SK-N-SH (cell line): ENCODE results near the gene ANKDD1A. TPM values are rescaled to one million over a fixed set of nuclear protein-coding genes. Genes with fewer than 3 reads are reported as not detected.

Experiments used
- EP300 ChIP-seq, 2 experiments: IDR thresholded peaks; 2 replicates each; pipeline versions ENCODE4 v1.4.0 to v1.6.1; 2012; ENCODE audit warnings: borderline replicate concordance in 1 of 2, low read depth in 1 of 2, low read length in 1 of 2
- FOSL2 ChIP-seq: IDR thresholded peaks from 2 replicates; pipeline ENCODE4 v1.4.0; 2012; ENCODE audit warnings: low read depth, mild to moderate bottlenecking, moderate library complexity, borderline replicate concordance
- FOXJ3 ChIP-seq: sonication (generic); formaldehyde crosslinking; IDR thresholded peaks from 2 replicates; pipeline ENCODE4 v1.5.1; 2020; ENCODE audit warnings: mild to moderate bottlenecking, missing genetic modification reagents
- GABPA ChIP-seq: IDR thresholded peaks from 2 replicates; pipeline ENCODE4 v1.4.0; 2012; ENCODE audit warnings: low read depth, mild to moderate bottlenecking
- GATA2 ChIP-seq: sonication (generic); formaldehyde crosslinking; IDR thresholded peaks from 2 replicates; pipeline ENCODE4 v1.5.0; 2020; ENCODE audit warnings: mild to moderate bottlenecking, missing genetic modification reagents
- MEF2A ChIP-seq: IDR thresholded peaks from 2 replicates; pipeline ENCODE4 v1.4.0; 2012; ENCODE audit warnings: low read depth, borderline replicate concordance
- MXI1 ChIP-seq: IDR thresholded peaks from 2 replicates; pipeline ENCODE4 v1.6.1; 2012; ENCODE audit warnings: mild to moderate bottlenecking, low read depth, low read length, improper control_type of control experiment
- NFIC ChIP-seq: IDR thresholded peaks from 2 replicates; pipeline ENCODE4 v1.4.0; 2012; ENCODE audit warnings: borderline replicate concordance
- NRF1 ChIP-seq: IDR thresholded peaks from 2 replicates; pipeline ENCODE4 v1.6.1; 2012; ENCODE audit warnings: low read depth, mild to moderate bottlenecking, low read length
- POLR2AphosphoS5 ChIP-seq: IDR thresholded peaks from 2 replicates; pipeline ENCODE4 v1.6.1; 2012; ENCODE audit warnings: low read depth, low read length
- RCOR1 ChIP-seq: fragments of 150-350 bp; IDR thresholded peaks from 2 replicates; pipeline ENCODE4 v1.6.1; 2017; ENCODE audit warnings: antibody characterized with exemption, low read length
- RFX5 ChIP-seq: IDR thresholded peaks from 2 replicates; pipeline ENCODE4 v1.6.1; 2012; ENCODE audit warnings: mild to moderate bottlenecking, improper control_type of control experiment, low read length
- SIN3A ChIP-seq: IDR thresholded peaks from 2 replicates; pipeline ENCODE4 v1.6.1; 2012; ENCODE audit warnings: low read depth, mild to moderate bottlenecking, low read length, moderate library complexity, borderline replicate concordance
- TAF1 ChIP-seq: IDR thresholded peaks from 2 replicates; pipeline ENCODE4 v1.6.1; 2012; ENCODE audit warnings: low read depth, mild to moderate bottlenecking, low read length, moderate library complexity, borderline replicate concordance
- TCF12 ChIP-seq: IDR thresholded peaks from 2 replicates; pipeline ENCODE4 v1.4.0; 2012
- polyA plus RNA-seq, 3 experiments: library from polyadenylated mRNA; depleted of rRNA; stranded (reverse); fragments of >200 nt; gene quantifications; 2 replicates each; pipeline ENCODE4 v1.2.3, GENCODE V29; 2012
- TF ChIP-seq, protein P1 (sequence below): IDR thresholded peaks from 2 replicates; pipeline ENCODE4 v1.4.0; 2012; ENCODE audit warnings: low read depth
- TF ChIP-seq, protein P2 (sequence below): fragments of 150-350 bp; IDR thresholded peaks from 2 replicates; pipeline ENCODE4 v1.6.1; 2017; ENCODE audit warnings: antibody characterized with exemption, low read length, low read depth, borderline replicate concordance
- TF ChIP-seq, protein P3 (sequence below): IDR thresholded peaks from 2 replicates; pipeline ENCODE4 v1.4.0; 2012; ENCODE audit warnings: low read depth, borderline replicate concordance
- TF ChIP-seq, protein P4 (sequence below): fragments of 200-600 bp; sonication (generic); IDR thresholded peaks from 2 replicates; pipeline ENCODE4 v1.6.1; 2017; ENCODE audit warnings: antibody characterized with exemption, mild to moderate bottlenecking, moderate library complexity
- TF ChIP-seq, protein P5 (sequence below): IDR thresholded peaks from 2 replicates; pipeline ENCODE4; 2012

Gene ANKDD1A
- polyA plus RNA-seq, 1 of the 3 experiments (the other 2 are of a cell fraction), result 8.6 TPM

DNA sequence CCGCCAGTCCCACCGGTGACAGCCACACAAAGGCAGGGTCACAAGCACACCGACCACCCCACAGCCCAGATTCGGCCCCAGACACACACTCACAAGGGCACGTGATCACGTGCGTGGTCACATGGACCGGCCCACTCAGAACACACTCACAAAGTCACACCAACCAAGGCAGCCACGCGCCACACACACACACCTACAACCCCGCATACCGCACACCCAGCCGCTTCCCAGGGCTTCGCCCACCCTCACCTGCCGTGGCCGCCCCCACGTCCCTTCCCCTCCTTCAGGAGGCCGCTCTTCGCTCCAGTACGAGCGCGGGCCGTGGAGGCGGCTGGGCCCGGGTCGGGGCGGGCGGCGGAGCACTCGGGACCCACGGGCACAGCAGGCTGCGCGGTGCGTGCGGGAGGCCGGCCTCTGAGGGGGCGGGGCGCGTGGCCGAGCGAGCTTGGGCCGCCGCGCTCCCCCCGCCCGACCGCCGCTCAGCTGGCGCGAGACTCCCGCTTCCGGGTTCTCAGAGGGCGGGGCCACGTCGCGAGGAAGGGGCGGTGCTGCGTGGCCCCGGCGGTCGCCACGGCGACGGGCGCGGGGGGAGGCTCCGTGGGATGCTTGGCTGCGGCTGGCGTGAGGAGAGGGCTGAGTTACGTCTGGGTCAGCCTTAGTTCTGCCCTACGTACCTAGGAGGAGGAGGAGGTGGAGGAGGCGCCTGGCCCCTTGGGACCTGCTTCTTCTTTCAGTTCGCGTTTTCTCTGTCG is 77.9 kb downstream of the ANKDD1A start, which contains the start of gene SPG21 (continued):
- TF ChIP-seq NRF1 (peak; percentile 16; the same call in 1 of the 2 replicates), TCF12 (peak; percentile 3; the same call in 1 of the 2 replicates), NFIC (no peak), POLR2AphosphoS5 (peak; percentile 92), MEF2A (no peak), RCOR1 (no peak; the same call in none of the 2 replicates), GATA2 (CRISPR knock-in tag) (no peak), MXI1 (no peak; the same call in none of the 2 replicates), FOSL2 (no peak), SIN3A (peak; percentile 67; the same call in 1 of the 2 replicates), FOXJ3 (CRISPR knock-in tag) (no peak; the same call in 1 of the 2 replicates), EP300 (IDR thresholded peaks at IDR 0.05; ENCODE audit: borderline replicate concordance in 1 of 2, low read depth in 1 of 2, low read length in 1 of 2) (no peak), RFX5 (no peak), GABPA (no peak; the same call in 1 of the 2 replicates), TAF1 (peak; percentile 63; the same call in 1 of the 2 replicates)
- TF ChIP-seq, protein P1, sequence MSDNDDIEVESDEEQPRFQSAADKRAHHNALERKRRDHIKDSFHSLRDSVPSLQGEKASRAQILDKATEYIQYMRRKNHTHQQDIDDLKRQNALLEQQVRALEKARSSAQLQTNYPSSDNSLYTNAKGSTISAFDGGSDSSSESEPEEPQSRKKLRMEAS, result peak; percentile 72
- TF ChIP-seq, protein P2, sequence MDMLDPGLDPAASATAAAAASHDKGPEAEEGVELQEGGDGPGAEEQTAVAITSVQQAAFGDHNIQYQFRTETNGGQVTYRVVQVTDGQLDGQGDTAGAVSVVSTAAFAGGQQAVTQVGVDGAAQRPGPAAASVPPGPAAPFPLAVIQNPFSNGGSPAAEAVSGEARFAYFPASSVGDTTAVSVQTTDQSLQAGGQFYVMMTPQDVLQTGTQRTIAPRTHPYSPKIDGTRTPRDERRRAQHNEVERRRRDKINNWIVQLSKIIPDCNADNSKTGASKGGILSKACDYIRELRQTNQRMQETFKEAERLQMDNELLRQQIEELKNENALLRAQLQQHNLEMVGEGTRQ, result peak; percentile 87
- TF ChIP-seq, protein P3, sequence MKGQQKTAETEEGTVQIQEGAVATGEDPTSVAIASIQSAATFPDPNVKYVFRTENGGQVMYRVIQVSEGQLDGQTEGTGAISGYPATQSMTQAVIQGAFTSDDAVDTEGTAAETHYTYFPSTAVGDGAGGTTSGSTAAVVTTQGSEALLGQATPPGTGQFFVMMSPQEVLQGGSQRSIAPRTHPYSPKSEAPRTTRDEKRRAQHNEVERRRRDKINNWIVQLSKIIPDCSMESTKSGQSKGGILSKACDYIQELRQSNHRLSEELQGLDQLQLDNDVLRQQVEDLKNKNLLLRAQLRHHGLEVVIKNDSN, result peak; percentile 93
- TF ChIP-seq, protein P4, sequence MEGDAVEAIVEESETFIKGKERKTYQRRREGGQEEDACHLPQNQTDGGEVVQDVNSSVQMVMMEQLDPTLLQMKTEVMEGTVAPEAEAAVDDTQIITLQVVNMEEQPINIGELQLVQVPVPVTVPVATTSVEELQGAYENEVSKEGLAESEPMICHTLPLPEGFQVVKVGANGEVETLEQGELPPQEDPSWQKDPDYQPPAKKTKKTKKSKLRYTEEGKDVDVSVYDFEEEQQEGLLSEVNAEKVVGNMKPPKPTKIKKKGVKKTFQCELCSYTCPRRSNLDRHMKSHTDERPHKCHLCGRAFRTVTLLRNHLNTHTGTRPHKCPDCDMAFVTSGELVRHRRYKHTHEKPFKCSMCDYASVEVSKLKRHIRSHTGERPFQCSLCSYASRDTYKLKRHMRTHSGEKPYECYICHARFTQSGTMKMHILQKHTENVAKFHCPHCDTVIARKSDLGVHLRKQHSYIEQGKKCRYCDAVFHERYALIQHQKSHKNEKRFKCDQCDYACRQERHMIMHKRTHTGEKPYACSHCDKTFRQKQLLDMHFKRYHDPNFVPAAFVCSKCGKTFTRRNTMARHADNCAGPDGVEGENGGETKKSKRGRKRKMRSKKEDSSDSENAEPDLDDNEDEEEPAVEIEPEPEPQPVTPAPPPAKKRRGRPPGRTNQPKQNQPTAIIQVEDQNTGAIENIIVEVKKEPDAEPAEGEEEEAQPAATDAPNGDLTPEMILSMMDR, result no peak
- TF ChIP-seq, protein P5, sequence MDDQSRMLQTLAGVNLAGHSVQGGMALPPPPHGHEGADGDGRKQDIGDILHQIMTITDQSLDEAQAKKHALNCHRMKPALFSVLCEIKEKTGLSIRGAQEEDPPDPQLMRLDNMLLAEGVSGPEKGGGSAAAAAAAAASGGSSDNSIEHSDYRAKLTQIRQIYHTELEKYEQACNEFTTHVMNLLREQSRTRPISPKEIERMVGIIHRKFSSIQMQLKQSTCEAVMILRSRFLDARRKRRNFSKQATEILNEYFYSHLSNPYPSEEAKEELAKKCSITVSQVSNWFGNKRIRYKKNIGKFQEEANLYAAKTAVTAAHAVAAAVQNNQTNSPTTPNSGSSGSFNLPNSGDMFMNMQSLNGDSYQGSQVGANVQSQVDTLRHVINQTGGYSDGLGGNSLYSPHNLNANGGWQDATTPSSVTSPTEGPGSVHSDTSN, result no peak
- TF ChIP-seq, all 33 proteins: peak for 12
